ENCODE results near the gene KANSL1L. TPM values are rescaled to one million over a fixed set of nuclear protein-coding genes. Genes with fewer than 3 reads are reported as not detected.

KANSL1L gene
- total and polyA plus RNA-seq, 8 donors = 29.6 to 54.6 (median 47.5) TPM

DNA sequence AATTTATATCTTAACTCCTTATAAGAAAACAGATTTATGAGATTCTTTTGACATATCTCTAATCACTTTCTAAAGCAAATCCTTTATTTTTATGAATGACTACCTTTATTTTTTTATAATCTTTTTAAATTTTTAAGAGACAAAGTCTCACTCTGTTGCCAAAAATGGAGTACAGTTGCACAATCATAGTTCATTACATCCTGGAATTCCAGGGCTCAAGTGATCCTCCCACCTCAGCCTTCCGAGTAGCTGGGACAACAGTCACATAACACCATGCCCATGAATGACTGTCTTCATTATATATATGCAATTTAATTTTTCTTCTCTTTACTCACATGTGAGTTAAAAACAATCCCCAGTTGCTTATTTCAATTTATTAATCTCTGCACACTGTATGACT, 32.3 kb upstream of the KANSL1L start:
- H3K9me3 ChIP-seq = no peaks in the 10 kb centered on the region
- DNase-seq (no peak), ATAC-seq (peak; percentile 31)
- no peaks in the 10 kb centered on the region for H3K27me3 ChIP-seq
- H3K4me1 ChIP-seq = peaks cover 0 to 1% of the 10 kb centered on the region in 2 donors
- intact Hi-C loops (cut with DNase I) = no loop called here
- H3K36me3 ChIP-seq = no peaks in the 10 kb centered on the region
- no peak overlapping the region for H3K27ac ChIP-seq
- TF ChIP-seq, protein P1, sequence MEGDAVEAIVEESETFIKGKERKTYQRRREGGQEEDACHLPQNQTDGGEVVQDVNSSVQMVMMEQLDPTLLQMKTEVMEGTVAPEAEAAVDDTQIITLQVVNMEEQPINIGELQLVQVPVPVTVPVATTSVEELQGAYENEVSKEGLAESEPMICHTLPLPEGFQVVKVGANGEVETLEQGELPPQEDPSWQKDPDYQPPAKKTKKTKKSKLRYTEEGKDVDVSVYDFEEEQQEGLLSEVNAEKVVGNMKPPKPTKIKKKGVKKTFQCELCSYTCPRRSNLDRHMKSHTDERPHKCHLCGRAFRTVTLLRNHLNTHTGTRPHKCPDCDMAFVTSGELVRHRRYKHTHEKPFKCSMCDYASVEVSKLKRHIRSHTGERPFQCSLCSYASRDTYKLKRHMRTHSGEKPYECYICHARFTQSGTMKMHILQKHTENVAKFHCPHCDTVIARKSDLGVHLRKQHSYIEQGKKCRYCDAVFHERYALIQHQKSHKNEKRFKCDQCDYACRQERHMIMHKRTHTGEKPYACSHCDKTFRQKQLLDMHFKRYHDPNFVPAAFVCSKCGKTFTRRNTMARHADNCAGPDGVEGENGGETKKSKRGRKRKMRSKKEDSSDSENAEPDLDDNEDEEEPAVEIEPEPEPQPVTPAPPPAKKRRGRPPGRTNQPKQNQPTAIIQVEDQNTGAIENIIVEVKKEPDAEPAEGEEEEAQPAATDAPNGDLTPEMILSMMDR (IDR thresholded peaks at IDR 0.05) = no peak
- no peak overlapping the region for H3K4me3 ChIP-seq

DNA sequence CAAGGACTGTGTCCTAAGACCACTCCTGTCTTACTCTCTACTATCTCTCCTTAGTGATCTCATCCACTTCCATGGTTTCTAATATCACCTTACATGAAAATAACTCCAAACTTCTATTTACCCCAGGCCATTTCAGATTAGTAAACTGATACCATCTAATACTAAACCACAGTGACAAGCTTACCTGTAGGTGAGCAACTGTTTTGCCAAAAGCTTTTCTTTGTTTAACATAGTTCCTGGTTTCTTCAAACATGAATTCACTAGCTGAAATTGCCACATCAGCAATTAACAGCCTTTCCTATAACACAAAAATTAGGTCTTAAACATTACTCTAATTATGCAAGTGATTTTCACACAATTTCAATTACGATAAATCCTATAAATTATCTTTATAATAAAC, 31.9 kb upstream of the KANSL1L start:
- Histone ChIP-seq H3K9me3 (no peaks in the 10 kb centered on the region), H3K4me1 (peaks cover 0 to 5% of the 10 kb centered on the region in 2 donors), H3K36me3 (no peaks in the 10 kb centered on the region), H3K27ac (no peak overlapping the region), H3K4me3 (no peak overlapping the region), H3K27me3 (no peaks in the 10 kb centered on the region)
- no peak for ATAC-seq
- DNase-seq = no peak
- TF ChIP-seq, protein P1 (IDR thresholded peaks at IDR 0.05) = no peak
- intact Hi-C loops (cut with DNase I) = no loop called here

DNA sequence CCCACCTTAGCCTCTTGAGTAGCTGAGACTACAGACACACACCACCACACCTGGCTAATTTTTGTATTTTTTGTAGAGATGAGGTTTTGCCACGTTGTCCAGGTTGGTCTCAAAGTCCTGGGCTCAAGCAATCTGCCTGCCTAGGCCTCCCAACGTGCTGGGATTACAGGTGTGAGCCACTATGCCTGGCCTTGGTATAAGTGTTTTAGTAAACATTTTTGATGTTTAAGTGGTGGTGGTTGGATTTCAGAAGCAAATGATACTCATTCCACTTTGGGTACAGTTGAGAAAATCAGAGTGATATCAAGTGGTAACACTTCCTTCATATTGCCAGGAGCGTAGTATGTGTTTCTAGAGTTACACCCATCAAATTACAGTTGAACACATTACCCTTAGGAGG, 28.6 kb upstream of the KANSL1L start:
- TF ChIP-seq, protein P1 (IDR thresholded peaks at IDR 0.05) = no peak
- intact Hi-C loops (cut with DNase I) = loop anchor here in 1 of 2 donors (5.0 to 10.0 kb wide), 2 partner anchors 125 to 223 kb away; no protein-coding TSS in a partner anchor
- Histone ChIP-seq H3K27me3 (no peaks in the 10 kb centered on the region), H3K4me1 (peaks cover 0 to 11% of the 10 kb centered on the region in 2 donors), H3K36me3 (no peaks in the 10 kb centered on the region), H3K4me3 (no peak overlapping the region), H3K9me3 (no peaks in the 10 kb centered on the region), H3K27ac (peak overlapping the region; percentile 9 to 39)
- DNase-seq = no peak
- ATAC-seq = peak; percentile 81

DNA sequence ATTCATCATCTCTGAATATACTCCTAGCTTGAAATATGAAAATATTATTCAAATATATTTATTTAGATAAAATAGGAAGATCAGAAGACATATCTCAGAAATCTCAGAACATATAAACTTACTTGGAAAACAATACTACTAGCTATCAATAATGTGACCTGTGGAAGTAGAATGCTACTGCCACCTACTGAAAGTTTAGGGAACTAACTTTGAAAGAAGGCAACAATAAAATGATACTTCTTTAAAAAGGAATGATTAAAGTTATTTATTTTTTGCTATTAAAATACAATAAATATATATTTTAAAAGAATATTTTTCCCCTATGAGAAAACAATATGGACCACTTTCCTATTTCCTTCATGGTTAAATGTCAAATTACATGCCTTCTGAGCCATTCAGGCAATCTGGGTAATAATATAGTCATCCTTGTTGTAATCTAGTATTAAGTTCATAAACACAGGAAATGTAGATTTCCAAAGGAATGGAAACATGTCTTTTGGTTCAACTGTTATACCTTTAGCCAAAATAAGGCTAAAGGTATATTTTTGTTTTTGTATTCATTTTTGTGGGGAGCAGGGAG, 28.1 kb upstream of the KANSL1L start:
- H3K27me3 ChIP-seq = no peaks in the 10 kb centered on the region
- DNase-seq = peak in 1 of 4 donors; percentile 33
- intact Hi-C loops (cut with DNase I) = loop anchor here in 1 of 2 donors (5.0 to 10.0 kb wide), 2 partner anchors 124 to 222 kb away; no protein-coding TSS in a partner anchor

DNA sequence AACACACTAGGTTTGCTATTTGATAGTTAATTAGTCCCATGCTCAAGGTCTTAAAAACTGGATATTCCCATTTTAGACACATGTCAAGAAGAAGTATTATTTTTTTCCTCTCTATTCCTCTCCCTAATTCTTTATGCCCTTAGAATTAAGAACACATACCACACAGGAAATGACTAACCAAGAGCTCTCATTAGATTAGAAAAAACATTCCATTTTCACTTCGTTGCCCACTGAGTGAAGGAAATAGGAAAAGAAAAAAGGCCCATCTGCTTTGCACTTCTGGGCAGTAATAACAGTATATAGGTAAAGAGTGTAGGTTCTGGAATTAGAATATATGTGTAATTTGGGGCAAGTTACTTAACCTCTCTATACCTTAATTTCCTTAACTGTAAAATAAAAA, 27.1 kb upstream of the KANSL1L start:
- no peaks in the 10 kb centered on the region for H3K9me3 ChIP-seq
- peak; percentile 13 for ATAC-seq
- H3K36me3 ChIP-seq = no peaks in the 10 kb centered on the region
- no peak for DNase-seq
- H3K27ac ChIP-seq = no peak overlapping the region
- peaks cover 0 to 12% of the 10 kb centered on the region in 2 donors for H3K4me1 ChIP-seq
- H3K27me3 ChIP-seq = no peaks in the 10 kb centered on the region
- no peak overlapping the region for H3K4me3 ChIP-seq
- TF ChIP-seq, protein P1 (IDR thresholded peaks at IDR 0.05) = no peak
- intact Hi-C loops (cut with DNase I) = loop anchor here in 1 of 2 donors (5.0 to 10.0 kb wide), 2 partner anchors 124 to 221 kb away; no protein-coding TSS in a partner anchor

More for the DNA sequence above, 28.1 kb upstream of the KANSL1L start:
- Histone ChIP-seq H3K9me3 (no peaks in the 10 kb centered on the region), H3K27ac (peak overlapping the region; percentile 9 to 39), H3K36me3 (no peaks in the 10 kb centered on the region), H3K4me3 (no peak overlapping the region), H3K4me1 (peaks cover 0 to 12% of the 10 kb centered on the region in 2 donors)
- ATAC-seq = peak; percentile 41
- TF ChIP-seq, protein P1 (IDR thresholded peaks at IDR 0.05) = peak; percentile 51 to 65

All from left lung (tissue), 10 donors.